DMS153 (cell line): ENCODE measurements around the gene RAP1GAP2.
"Not testable (repeated sequence)": the region's sequence is repeated elsewhere in the genome, so short reads cannot be mapped to it uniquely, and the experiment has no call there.

Experiments
- DNase-seq: peaks from one replicate; lab custom pipeline; 2025; lab: John Stamatoyannopoulos, UW

RAP1GAP2 gene

DNA sequence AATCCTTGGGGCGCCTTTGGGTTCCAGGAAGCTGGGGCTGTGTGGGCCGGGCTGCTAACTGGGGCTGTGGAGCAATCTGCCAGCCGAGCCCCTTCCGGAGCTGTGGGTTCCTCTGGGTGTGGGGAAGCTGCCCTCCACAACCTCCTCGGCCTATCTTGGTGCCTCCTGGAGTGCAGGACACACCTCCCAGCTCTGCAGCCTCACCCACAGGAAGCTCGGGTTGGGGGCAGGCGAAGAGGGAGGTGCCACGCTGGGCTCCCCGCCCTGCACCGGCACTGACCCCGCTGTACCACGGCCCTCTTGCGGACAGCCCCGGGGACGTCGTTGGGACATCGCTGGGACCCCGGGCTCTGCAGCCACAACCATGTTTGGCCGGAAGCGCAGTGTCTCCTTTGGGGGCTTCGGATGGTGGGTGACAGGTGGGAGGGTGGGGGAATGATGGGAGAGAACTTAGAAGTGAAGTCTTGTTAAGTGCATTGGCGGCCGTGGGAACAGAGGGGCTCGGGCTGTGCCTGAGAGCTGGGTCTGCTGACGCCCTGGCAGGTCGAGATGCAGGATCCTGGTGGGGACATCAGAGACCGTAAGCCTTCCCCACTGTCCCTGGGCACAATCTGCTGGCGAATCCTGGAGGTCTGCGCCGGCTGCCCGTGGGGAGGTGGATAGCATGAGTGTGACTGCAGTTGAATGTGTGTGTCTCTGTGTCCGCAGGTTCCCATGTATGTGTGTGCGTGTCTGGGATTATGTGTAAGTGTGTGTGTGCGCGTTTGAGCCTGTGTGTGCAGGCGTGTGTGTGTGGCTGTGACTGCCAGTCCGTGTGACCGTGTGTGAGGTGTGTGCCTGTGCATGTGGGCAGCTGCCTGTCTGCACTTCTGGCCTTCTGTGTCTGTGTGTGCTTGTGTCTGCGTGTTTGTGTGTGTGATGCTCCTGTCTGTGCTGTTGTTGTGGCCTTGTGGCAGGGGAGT is at the start of gene RAP1GAP2:
Gene RAP1GAP2 (plus strand): TSS at position 275 of the 962 bp plus-strand sequence. CDS start 90 bp downstream, at position 365.
- no peak for DNase-seq

GRCh38 chr17:2749058-2749783 is 47.0 kb upstream of the RAP1GAP2 start, which contains the start of gene CCDC92B:
Gene CCDC92B, minus strand, starts transcription at chr17:2749652. Its CDS starts 14,507 bp downstream, at chr17:2735145.
- DNase-seq, result no peak

- no peak for DNase-seq
These were observed 46.5 kb upstream of the RAP1GAP2 start for GRCh38 chr17:2749784-2750181.

DNA sequence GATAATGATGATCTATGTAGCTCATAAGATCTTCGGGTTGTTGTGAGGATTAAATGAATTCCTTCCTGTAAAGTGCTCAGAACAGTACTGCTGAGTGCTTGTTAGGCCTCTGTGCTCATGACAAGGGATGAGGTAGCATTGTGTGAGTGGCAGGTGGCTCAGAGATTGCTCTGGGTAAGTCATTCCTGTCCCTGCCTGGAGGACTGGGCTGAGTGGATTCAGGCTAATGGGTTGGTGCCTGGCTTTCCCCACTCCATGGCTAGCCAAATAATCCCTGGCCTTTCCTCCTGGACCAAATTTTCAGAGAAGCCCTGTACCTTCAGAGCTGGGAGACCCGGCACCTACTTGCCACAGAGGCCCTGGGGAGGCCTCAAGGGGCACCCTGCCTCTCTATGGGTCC is 45.5 kb upstream of the RAP1GAP2 start:
- no peak for DNase-seq

DNA sequence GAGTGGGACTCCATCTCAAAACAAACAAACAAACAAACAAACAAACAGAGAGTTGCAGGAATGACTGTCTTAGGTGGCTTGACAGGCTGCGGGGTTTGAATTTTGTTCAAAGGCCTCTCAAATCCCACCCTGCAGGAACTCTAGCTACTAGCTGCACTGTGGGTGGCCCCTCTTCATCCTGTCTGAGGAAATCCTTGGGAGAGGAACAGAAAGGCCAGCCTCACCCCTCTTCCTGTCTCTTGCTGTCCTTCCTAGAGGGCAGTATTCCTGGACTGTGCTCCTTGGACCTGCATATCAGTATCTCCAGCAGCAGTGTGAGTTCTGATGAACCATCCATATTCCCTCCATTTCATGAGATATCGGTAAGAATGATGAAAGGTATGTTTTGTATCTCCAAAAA is 44.7 kb upstream of the RAP1GAP2 start:
- DNase-seq, result no peak

DNA sequence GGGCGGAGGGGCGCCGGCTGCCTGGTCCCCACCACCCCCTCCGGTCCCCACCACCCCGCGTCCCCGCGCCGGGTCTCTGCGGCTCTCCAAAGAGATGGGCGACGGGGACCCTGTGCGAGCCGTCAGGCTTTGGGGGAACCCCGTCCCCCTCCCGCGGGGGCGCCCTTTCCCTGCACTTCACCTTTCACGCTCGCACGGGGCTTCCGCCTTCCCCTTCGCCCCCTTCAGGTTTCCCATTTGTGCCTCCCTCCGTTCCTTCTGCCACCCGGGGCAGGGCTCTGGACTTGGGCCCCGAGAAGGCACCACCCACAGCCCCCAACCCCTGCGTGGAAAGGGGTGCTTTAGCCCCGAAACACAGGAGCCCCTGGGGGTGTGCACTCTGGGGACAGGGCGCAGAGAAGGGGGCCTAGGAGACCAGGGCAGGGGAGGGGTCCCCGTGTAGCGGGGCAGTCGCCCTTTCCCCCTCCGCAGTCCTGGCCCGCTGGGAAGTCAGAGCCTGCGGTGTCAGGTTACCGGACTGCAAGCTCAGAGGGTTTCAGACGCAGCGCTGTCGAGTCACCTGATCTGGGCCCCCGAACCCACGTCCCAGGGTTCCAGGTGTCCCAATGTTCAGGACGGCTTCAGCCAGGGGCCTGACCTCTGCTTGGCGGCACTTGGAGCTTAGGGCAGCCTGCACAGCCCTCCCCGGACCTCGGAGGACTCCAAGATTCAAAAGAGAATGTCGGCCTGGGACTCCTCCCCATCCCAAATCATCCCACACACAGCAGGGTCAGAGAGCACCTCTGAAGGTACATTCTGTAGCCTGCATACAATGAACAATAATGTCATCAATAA is 40.1 kb upstream of the RAP1GAP2 start:
- no peak for DNase-seq

GRCh38 chr17:2758870-2759269 is 37.4 kb upstream of the RAP1GAP2 start:
- no peak for DNase-seq

GRCh38 chr17:2770129-2770528 is 26.1 kb upstream of the RAP1GAP2 start:
- no peak for DNase-seq

- no peak for DNase-seq
These were observed 21.0 kb upstream of the RAP1GAP2 start for GRCh38 chr17:2775206-2775605.

DNA sequence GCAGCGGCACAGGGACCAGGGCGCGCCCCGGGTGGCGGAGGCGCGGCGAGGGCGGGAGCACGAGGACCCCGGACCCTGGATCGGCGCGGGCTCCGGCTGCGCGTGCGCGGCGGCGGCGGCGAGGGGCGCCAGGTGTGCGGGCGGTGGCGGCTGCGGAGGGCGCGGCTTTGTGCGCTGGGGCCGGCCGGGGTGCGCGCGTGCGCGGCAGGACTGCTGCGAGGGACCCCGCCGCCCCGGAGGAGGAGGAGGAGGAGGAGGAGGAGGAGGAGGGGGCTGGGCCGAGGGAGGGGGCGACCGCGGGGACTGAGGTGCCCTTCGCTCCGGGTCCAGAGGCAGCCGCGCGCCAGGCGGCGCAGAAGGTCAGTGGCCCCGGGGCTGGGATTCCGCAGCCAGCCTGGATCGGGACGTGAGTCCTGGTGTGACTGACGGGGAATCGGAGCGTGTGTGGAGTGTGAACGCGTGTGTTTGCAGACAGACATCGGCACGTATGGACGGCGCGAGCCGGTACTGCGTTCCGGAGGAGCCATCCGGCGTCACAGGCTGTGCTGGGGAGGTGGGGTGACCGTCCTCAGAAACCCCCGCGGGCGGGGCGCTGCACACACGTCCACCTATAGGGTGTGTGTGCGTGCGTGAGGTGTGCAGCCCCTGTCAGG is 19.5 kb upstream of the RAP1GAP2 start:
- DNase-seq, result no peak

DNA sequence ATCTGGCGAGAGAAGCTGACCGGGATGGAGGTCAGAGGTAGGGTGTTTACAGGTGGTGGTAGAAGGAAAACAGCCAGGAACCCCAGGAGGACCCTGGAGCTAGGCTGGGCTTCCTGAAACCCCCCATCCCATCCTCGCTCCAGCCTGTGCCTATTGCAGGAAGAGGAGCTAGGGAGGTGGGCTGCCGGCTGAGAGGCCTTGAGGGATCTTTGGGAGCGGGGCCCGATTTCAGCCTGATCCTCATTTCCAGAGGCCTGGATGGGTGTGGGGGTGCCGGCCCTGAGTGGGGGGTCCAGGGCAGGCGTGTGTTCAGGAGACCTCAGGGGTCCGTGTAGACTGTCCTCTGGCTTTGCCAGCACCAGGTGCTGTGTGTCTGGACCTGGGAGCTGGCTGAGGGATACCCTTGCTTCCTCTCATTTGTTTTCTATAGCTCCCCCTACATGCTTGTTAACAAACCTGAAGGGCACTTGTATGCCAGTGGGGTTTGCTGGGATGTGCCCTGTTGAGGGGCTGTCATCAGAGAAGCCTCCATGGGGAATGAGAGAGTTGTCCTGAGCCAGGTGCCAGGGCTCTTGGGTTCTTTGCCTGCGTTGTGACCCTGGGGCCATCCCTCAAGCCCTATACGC is 18.9 kb upstream of the RAP1GAP2 start:
- DNase-seq, result no peak

DNA sequence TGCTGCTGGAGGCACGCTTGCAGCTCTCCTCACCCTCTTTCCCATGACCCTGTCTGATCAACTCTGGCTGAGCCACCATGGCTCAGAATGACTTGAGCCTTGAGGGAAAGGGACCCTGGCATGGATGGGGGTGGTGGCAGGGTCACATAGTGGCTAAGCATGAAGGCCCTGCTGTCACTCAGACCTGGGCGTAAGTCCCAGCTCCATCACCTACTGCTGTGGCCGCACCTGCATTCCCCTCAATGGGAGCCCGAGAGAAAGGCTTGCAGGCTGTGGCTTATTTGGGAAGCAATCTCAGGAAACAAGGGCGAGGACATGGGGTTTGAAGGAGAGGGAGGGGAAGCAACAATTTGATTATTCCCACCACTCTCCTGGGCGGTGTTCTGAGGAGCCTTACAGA is 17.7 kb upstream of the RAP1GAP2 start:
- no peak for DNase-seq

DNA sequence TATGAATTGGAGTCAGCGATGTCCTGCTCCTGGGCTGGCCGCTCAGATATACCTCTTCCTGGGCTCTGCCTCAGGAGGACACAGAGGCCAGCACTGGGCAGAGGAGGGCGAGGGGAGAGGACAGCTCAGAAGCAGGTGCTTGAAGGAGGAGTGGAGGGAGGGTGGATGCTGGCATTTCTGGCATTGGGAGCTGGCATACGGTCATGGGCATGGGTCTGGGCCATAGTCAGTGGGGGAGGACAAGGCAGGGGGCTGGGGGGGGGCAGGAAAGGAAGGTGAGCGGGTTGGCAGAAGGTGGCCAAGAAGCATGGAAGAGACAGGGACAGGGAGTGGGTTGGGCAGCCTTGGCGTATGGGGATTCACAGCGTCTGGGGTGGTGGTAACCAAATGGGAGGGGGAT is 16.7 kb upstream of the RAP1GAP2 start:
- DNase-seq, result no peak

- DNase-seq, result no peak
These were observed 16.0 kb upstream of the RAP1GAP2 start for GRCh38 chr17:2780256-2780655.

- no peak for DNase-seq
These were observed 15.2 kb upstream of the RAP1GAP2 start for GRCh38 chr17:2780931-2781454.

- not testable (repeated sequence) for DNase-seq
These were observed 14.6 kb upstream of the RAP1GAP2 start for GRCh38 chr17:2781598-2781997.

- no peak for DNase-seq
These were observed 14.2 kb upstream of the RAP1GAP2 start for GRCh38 chr17:2782055-2782454.

GRCh38 chr17:2783310-2784030 is 12.8 kb upstream of the RAP1GAP2 start:
- DNase-seq, result no peak

GRCh38 chr17:2784864-2785263 is 11.4 kb upstream of the RAP1GAP2 start:
- no peak for DNase-seq

DNA sequence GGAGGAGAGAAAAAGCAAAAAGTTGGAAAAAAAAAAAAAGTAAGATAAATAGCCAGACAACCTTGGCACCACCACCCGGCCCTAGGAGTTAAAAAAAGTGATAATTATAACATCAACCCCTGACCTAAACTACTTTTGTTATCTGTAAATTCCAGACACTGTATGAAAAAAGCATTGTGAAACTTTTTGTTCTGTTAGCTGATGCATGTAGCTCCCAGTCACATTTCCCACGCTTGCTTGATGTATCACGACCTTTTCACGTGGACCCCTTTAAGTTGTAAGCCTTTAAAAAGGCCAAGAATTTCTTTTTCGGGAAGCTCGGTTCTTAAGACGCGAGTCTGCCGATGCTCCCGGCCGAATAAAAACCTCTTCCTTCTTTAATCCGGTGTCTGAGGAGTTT is 10.9 kb upstream of the RAP1GAP2 start:
- DNase-seq, result not testable (repeated sequence)
